ENCODE results near the gene TMEM266. TPM values are rescaled to one million over a fixed set of nuclear protein-coding genes. Genes with fewer than 3 reads are reported as not detected.

Gene TMEM266
- total and polyA plus RNA-seq, 2 experiments from 2014 or later = 0.42 to 5.0 TPM

GRCh38 chr15:76056931-76057330, 2.9 kb upstream of the TMEM266 start (continued):
- TF ChIP-seq, protein P1, sequence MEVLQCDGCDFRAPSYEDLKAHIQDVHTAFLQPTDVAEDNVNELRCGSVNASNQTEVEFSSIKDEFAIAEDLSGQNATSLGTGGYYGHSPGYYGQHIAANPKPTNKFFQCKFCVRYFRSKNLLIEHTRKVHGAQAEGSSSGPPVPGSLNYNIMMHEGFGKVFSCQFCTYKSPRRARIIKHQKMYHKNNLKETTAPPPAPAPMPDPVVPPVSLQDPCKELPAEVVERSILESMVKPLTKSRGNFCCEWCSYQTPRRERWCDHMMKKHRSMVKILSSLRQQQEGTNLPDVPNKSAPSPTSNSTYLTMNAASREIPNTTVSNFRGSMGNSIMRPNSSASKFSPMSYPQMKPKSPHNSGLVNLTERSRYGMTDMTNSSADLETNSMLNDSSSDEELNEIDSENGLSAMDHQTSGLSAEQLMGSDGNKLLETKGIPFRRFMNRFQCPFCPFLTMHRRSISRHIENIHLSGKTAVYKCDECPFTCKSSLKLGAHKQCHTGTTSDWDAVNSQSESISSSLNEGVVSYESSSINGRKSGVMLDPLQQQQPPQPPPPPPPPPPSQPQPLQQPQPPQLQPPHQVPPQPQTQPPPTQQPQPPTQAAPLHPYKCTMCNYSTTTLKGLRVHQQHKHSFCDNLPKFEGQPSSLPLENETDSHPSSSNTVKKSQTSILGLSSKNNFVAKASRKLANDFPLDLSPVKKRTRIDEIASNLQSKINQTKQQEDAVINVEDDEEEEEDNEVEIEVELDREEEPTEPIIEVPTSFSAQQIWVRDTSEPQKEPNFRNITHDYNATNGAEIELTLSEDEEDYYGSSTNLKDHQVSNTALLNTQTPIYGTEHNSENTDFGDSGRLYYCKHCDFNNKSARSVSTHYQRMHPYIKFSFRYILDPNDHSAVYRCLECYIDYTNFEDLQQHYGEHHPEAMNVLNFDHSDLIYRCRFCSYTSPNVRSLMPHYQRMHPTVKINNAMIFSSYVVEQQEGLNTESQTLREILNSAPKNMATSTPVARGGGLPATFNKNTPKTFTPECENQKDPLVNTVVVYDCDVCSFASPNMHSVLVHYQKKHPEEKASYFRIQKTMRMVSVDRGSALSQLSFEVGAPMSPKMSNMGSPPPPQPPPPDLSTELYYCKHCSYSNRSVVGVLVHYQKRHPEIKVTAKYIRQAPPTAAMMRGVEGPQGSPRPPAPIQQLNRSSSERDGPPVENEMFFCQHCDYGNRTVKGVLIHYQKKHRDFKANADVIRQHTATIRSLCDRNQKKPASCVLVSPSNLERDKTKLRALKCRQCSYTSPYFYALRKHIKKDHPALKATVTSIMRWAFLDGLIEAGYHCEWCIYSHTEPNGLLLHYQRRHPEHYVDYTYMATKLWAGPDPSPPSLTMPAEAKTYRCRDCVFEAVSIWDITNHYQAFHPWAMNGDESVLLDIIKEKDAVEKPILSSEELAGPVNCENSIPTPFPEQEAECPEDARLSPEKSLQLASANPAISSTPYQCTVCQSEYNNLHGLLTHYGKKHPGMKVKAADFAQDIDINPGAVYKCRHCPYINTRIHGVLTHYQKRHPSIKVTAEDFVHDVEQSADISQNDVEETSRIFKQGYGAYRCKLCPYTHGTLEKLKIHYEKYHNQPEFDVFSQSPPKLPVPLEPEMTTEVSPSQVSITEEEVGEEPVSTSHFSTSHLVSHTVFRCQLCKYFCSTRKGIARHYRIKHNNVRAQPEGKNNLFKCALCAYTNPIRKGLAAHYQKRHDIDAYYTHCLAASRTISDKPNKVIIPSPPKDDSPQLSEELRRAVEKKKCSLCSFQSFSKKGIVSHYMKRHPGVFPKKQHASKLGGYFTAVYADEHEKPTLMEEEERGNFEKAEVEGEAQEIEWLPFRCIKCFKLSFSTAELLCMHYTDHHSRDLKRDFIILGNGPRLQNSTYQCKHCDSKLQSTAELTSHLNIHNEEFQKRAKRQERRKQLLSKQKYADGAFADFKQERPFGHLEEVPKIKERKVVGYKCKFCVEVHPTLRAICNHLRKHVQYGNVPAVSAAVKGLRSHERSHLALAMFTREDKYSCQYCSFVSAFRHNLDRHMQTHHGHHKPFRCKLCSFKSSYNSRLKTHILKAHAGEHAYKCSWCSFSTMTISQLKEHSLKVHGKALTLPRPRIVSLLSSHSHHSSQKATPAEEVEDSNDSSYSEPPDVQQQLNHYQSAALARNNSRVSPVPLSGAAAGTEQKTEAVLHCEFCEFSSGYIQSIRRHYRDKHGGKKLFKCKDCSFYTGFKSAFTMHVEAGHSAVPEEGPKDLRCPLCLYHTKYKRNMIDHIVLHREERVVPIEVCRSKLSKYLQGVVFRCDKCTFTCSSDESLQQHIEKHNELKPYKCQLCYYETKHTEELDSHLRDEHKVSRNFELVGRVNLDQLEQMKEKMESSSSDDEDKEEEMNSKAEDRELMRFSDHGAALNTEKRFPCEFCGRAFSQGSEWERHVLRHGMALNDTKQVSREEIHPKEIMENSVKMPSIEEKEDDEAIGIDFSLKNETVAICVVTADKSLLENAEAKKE (CRISPR knock-in tag; IDR thresholded peaks at IDR 0.05) = no peak
- no peak for TF ChIP-seq JUNB (IDR thresholded peaks at IDR 0.05; ENCODE audit: unreplicated experiment)
- TF ChIP-seq EZH2phosphoT487 (IDR thresholded peaks at IDR 0.05; ENCODE audit: unreplicated experiment) = no peak
- no peak for TF ChIP-seq POLR2AphosphoS5 (IDR thresholded peaks at IDR 0.05; ENCODE audit: low read depth)

GRCh38 chr15:76057332-76058000, 2.3 kb upstream of the TMEM266 start:
- Histone ChIP-seq H3K79me2 (replicated peaks; ENCODE audit: insufficient read depth) (no peaks in the 10 kb centered on the region), H3K4me2 (peak overlapping the region; percentile 25), H3K4me3 (no peak overlapping the region), H3K4me1 (ENCODE audit: insufficient read depth) (peaks cover 25% of the 10 kb centered on the region), H3K36me3 (ENCODE audit: insufficient read depth) (no peaks in the 10 kb centered on the region), H3F3A (replicated peaks; ENCODE audit: low read depth) (0 out of 2 replicates have a peak, but pooled peaks cover 2% of the 10 kb centered on the region), H2AFZ (no peak overlapping the region), H3K9me2 (ENCODE audit: insufficient read depth) (no peaks in the 10 kb centered on the region), H3K27me3 (ENCODE audit: insufficient read depth) (peaks cover 25% of the 10 kb centered on the region), H4K20me1 (replicated peaks; ENCODE audit: insufficient read depth) (no peaks in the 10 kb centered on the region), H3K27ac (ENCODE audit: low read depth) (no peak overlapping the region)
- TF ChIP-seq CREB1 (CRISPR knock-in tag; IDR thresholded peaks at IDR 0.05; ENCODE audit: low read depth) = no peak
- peak; percentile 65 to 77 for TF ChIP-seq CTCF (conservative IDR thresholded peaks at IDR 0.05; ENCODE audit: low read depth in 2 of 2)
- ATAC-seq (no peak), DNase-seq (ENCODE audit: low spot score) (peak; percentile 79)
- Mint-ChIP-seq H3K4me1 (peaks cover 32% of the 10 kb centered on the region), H3K27me3 (ENCODE audit: insufficient read depth, low read depth, poor library complexity) (peaks cover 18% of the 10 kb centered on the region), H3K36me3 (ENCODE audit: low read depth) (no peaks in the 10 kb centered on the region), H3K4me3 (peak overlapping the region; percentile 33; the same call in 2 of the 3 replicates), H3K9me3 (no peaks in the 10 kb centered on the region), H3K27ac (no peak overlapping the region)

All from GM23338 (cell line).